IMR-90 (cell line): ENCODE data around the gene SLC17A3. TPM values are rescaled to one million over a fixed set of nuclear protein-coding genes. Genes with fewer than 3 reads are reported as not detected.

Source experiments
- ATAC-seq: fragments of 200-7000 bp; cut with Tn5 transposase; 2 replicates; pipeline ENCODE4 v1.9.1; 2020; ENCODE audit warnings: low read depth, mild to moderate bottlenecking, moderate library complexity
- BruUV-seq: library from RNA; stranded (reverse); fragments of 400-500 nt; replicated peaks from 2 replicates; lab custom pipeline; 2021; lab: Mats Ljungman, UMichigan
- CTCF ChIA-PET: fragments of 300-600 bp; formaldehyde crosslinking; extraction: SDS; loops from one replicate; lab custom pipeline; 2021; ENCODE audit warnings: antibody characterized with exemption; lab: Yijun Ruan, JAX
- POLR2A ChIA-PET: fragments of 300-600 bp; sonication (Branson Sonifier 250); formaldehyde crosslinking; loops from one replicate; lab custom pipeline; 2022; ENCODE audit warnings: antibody characterized with exemption; ENCODE audit not compliant: unreplicated experiment; lab: Charles Lee
- DNase-seq: peaks from one replicate; pipeline ENCODE4 v3.0.0; 2013
- H2AFZ ChIP-seq: replicated peaks from 2 replicates; pipeline ENCODE3; 2013; ENCODE audit warnings: low read length, mild to moderate bottlenecking; ENCODE audit not compliant: poor library complexity
- H2AK5ac ChIP-seq: 2 replicates; pipeline ENCODE4 v1.6.1; 2013; ENCODE audit warnings: low read depth, low read length, inconsistent platforms
- H2AK9ac ChIP-seq: replicated peaks from 2 replicates; pipeline ENCODE3; 2013; ENCODE audit warnings: mild to moderate bottlenecking, low read depth, low read length, moderate library complexity; ENCODE audit not compliant: poor library complexity
- H2BK120ac ChIP-seq: 2 replicates; pipeline ENCODE4 v1.6.1; 2013; ENCODE audit warnings: low read depth, low read length, inconsistent platforms
- H2BK15ac ChIP-seq: 3 replicates; pipeline ENCODE4 v1.6.1; 2013; ENCODE audit warnings: low read depth, low read length, inconsistent platforms
- H2BK20ac ChIP-seq: 2 replicates; pipeline ENCODE4 v1.6.1; 2013; ENCODE audit warnings: low read depth, mild to moderate bottlenecking, inconsistent platforms, low read length, moderate library complexity
- H2BK5ac ChIP-seq: 2 replicates; pipeline ENCODE4 v1.6.1; 2013; ENCODE audit warnings: mild to moderate bottlenecking, low read depth, low read length, inconsistent platforms; ENCODE audit not compliant: poor library complexity, severe bottlenecking
- H3K14ac ChIP-seq: replicated peaks from 2 replicates; pipeline ENCODE4 v1.6.1; 2013; ENCODE audit warnings: low read depth, low read length, inconsistent platforms
- H3K18ac ChIP-seq: 2 replicates; pipeline ENCODE4 v1.6.1; 2013; ENCODE audit warnings: low read depth, low read length, control low read depth
- H3K23ac ChIP-seq: 2 replicates; pipeline ENCODE4 v1.6.1; 2013; ENCODE audit warnings: low read depth, low read length, inconsistent platforms
- H3K27ac ChIP-seq: 2 replicates; pipeline ENCODE4 v1.5.1; 2013; ENCODE audit warnings: mild to moderate bottlenecking, control low read depth, low read length; ENCODE audit not compliant: insufficient read depth
- H3K27me3 ChIP-seq: 2 replicates; pipeline ENCODE4 v1.6.1; 2013; ENCODE audit warnings: low read length; ENCODE audit not compliant: control insufficient read depth, insufficient read depth
- H3K36me3 ChIP-seq: 2 replicates; pipeline ENCODE4 v1.6.1; 2013; ENCODE audit warnings: low read length, mixed read lengths; ENCODE audit not compliant: control insufficient read depth, insufficient read depth
- H3K4ac ChIP-seq: 2 replicates; pipeline ENCODE4 v1.6.1; 2013; ENCODE audit warnings: low read depth, low read length, inconsistent platforms
- H3K4me1 ChIP-seq: 2 replicates; pipeline ENCODE4 v1.6.1; 2013; ENCODE audit warnings: low read length, mixed read lengths; ENCODE audit not compliant: control insufficient read depth, insufficient read depth
- H3K4me2 ChIP-seq: 2 replicates; pipeline ENCODE4 v1.6.1; 2013; ENCODE audit warnings: low read depth, mild to moderate bottlenecking, control low read depth, low read length, moderate library complexity
- H3K4me3 ChIP-seq: 2 replicates; pipeline ENCODE4 v1.5.1; 2013; ENCODE audit warnings: low read depth, mild to moderate bottlenecking, control low read depth, low read length, moderate library complexity; ENCODE audit not compliant: insufficient read depth
- H3K56ac ChIP-seq: 2 replicates; pipeline ENCODE4 v1.6.1; 2013; ENCODE audit warnings: low read length, inconsistent platforms; ENCODE audit not compliant: insufficient read depth; ENCODE audit errors: extremely low read depth
- H3K79me1 ChIP-seq, 2 experiments: 2 replicates each; pipeline ENCODE4 v1.6.1; 2013; ENCODE audit warnings: low read length in 2 of 2, inconsistent platforms in 1 of 2, low read depth in 1 of 2
- H3K9ac ChIP-seq: 2 replicates; pipeline ENCODE4 v1.6.1; 2013; ENCODE audit warnings: low read depth, low read length, control low read depth
- H3K9me1 ChIP-seq: 2 replicates; pipeline ENCODE4 v1.6.1; 2013; ENCODE audit warnings: low read length, inconsistent platforms; ENCODE audit not compliant: insufficient read depth
- H3K9me3 ChIP-seq: 2 replicates; pipeline ENCODE4 v1.6.1; 2013; ENCODE audit warnings: low read length; ENCODE audit not compliant: control insufficient read depth, insufficient read depth
- H4K20me1 ChIP-seq: 2 replicates; pipeline ENCODE4 v1.6.1; 2013; ENCODE audit warnings: low read length, inconsistent platforms; ENCODE audit not compliant: insufficient read depth
- H4K5ac ChIP-seq: 2 replicates; pipeline ENCODE4 v1.6.1; 2013; ENCODE audit warnings: mild to moderate bottlenecking, low read depth, low read length, control low read depth
- H4K8ac ChIP-seq, 2 experiments: 2 replicates each; pipeline ENCODE4 v1.6.1; 2013; ENCODE audit warnings: low read depth in 2 of 2, low read length in 2 of 2, control low read depth in 1 of 2, inconsistent platforms in 1 of 2
- H4K91ac ChIP-seq: 2 replicates; pipeline ENCODE4 v1.6.1; 2013; ENCODE audit warnings: low read depth, low read length, inconsistent platforms; ENCODE audit not compliant: insufficient read depth
- CHD1 ChIP-seq: IDR thresholded peaks from 2 replicates; pipeline ENCODE4 v1.6.1; 2012; ENCODE audit warnings: low read depth, low read length, improper control_type of control experiment
- MAFK ChIP-seq: IDR thresholded peaks from 2 replicates; pipeline ENCODE4 v1.6.1; 2012; ENCODE audit warnings: low read depth, low read length, improper control_type of control experiment
- WGBS, 2 experiments: methylation state at CpG; one replicate each; pipeline versions ENCODE4 v1.1.5 to v1.1.7; 2013; ENCODE audit warnings: missing lambda C conversion rate in 2 of 2; ENCODE audit not compliant: insufficient read length in 1 of 2; ENCODE audit errors: extremely low coverage in 2 of 2; 5-methylcytosine and 5-hydroxymethylcytosine counted together
- dilution Hi-C: fragments of 300-500 bp; cut with HindIII; formaldehyde crosslinking; loops from one replicate; pipeline ENCODE4 v1.14.3; 2018; ENCODE audit warnings: low sequenced_read_pairs; ENCODE audit not compliant: unreplicated experiment
- in situ Hi-C: fragments of 300-500 bp; cut with MboI; formaldehyde crosslinking; loops from 3 replicates; pipeline ENCODE4 v1.14.3; 2019; ENCODE audit warnings: low sequenced_read_pairs, inconsistent platforms, mixed read lengths
- intact Hi-C: fragments of 100-400 bp; cut with micrococcal nuclease; formaldehyde crosslinking; loops from 2 replicates; pipeline ENCODE4 v1.10.0; 2022
- polyA plus RNA-seq, 3 experiments: library from polyadenylated mRNA; depleted of rRNA; stranded (reverse); fragments of >200 nt; gene quantifications; 2 replicates each; pipeline ENCODE4 v1.2.3, GENCODE V29; 2012; ENCODE audit warnings: low replicate concordance in 1 of 3
- total RNA-seq: library from RNA; depleted of rRNA; stranded (reverse); fragments of >200 nt; gene quantifications from 2 replicates; pipeline ENCODE4 v1.2.3, GENCODE V29; 2012

The SLC17A3 gene
- total and polyA plus RNA-seq, 2 of the 4 experiments (the other 2 are of a cell fraction) = not detected

- Histone ChIP-seq H4K20me1 (no peaks in the 10 kb centered on the region), H2AK5ac (no peak overlapping the region), H3K4ac (no peak overlapping the region), H3K23ac (no peak overlapping the region), H3K14ac (no peak overlapping the region), H3K79me1 (no peaks in the 10 kb centered on the region), H4K5ac (no peak overlapping the region), H3K9ac (no peak overlapping the region), H3K36me3 (no peaks in the 10 kb centered on the region), H2BK120ac (no peak overlapping the region), H3K9me3 (no peaks in the 10 kb centered on the region), H3K4me1 (no peaks in the 10 kb centered on the region), H3K4me2 (no peak overlapping the region), H3K27me3 (no peaks in the 10 kb centered on the region), H3K4me3 (no peak overlapping the region), H2AFZ (no peak overlapping the region), H3K56ac (no peak overlapping the region), H2AK9ac (no peak overlapping the region), H3K27ac (no peak overlapping the region), H2BK15ac (no peak overlapping the region), H3K9me1 (no peaks in the 10 kb centered on the region), H4K91ac (no peak overlapping the region), H3K18ac (no peak overlapping the region), H4K8ac (no peak overlapping the region), H2BK5ac (no peak overlapping the region), H2BK20ac (no peak overlapping the region)
- CTCF ChIA-PET = interaction anchor here (0.5 kb wide), 1 partner anchor 1232 kb away, joined by 3 read pairs; no protein-coding TSS in a partner anchor
- no peak for ATAC-seq
- whole genome bisulfite sequencing, 2 experiments = no CpG with 5 or more reads among the region's 1 CpG
- dilution Hi-C loops = no loop called here
- intact Hi-C loops = no loop called here
- POLR2A ChIA-PET = no interaction called here
- no peak for TF ChIP-seq CHD1
- TF ChIP-seq MAFK = peak; percentile 69
- in situ Hi-C loops = no loop called here
- BruUV-seq = no TSS peak
- DNase-seq = no peak
Measured at GRCh38 chr6:25869840-25870239, 4.2 kb downstream of the SLC17A3 start.
